ENCODE results near the gene TOMM6.
A peak's percentile ranks its signal among the peaks of the same experiment; 100 is the strongest.

Gene TOMM6

GRCh38 chr6:41785689-41786450, 1.6 kb upstream of the TOMM6 start:
- peak overlapping the region in 1 of 2 donors; percentile 98 for H3K27ac ChIP-seq (ENCODE audit: low read depth in 2 of 2, low read length in 2 of 2)
- H3K27me3 ChIP-seq (ENCODE audit: control insufficient read depth in 2 of 2, insufficient read depth in 2 of 2, low read length in 2 of 2): no peaks in the 10 kb centered on the region
- H3K4me1 ChIP-seq (ENCODE audit: control insufficient read depth in 2 of 2, insufficient read depth in 2 of 2, low read length in 2 of 2): peaks cover 12 to 21% of the 10 kb centered on the region in 2 donors
- H3K9ac ChIP-seq (ENCODE audit: low read depth in 1 of 2, low read length in 2 of 2): peak overlapping the region; percentile 19 to 72
- no peaks in the 10 kb centered on the region for H3K9me3 ChIP-seq (ENCODE audit: control insufficient read depth in 2 of 2, low read length in 2 of 2)
- peak overlapping the region; percentile 46 to 82 for H3K4me3 ChIP-seq (ENCODE audit: low read length in 2 of 2)
- H3K36me3 ChIP-seq (ENCODE audit: control insufficient read depth in 2 of 2, insufficient read depth in 2 of 2, low read length in 2 of 2): peaks cover 15 to 22% of the 10 kb centered on the region in 2 donors

- H3K9me3 ChIP-seq (ENCODE audit: control insufficient read depth in 2 of 2, low read length in 2 of 2): no peaks in the 10 kb centered on the region
- no peaks in the 10 kb centered on the region for H3K27me3 ChIP-seq (ENCODE audit: control insufficient read depth in 2 of 2, insufficient read depth in 2 of 2, low read length in 2 of 2)
- H3K4me1 ChIP-seq (ENCODE audit: control insufficient read depth in 2 of 2, insufficient read depth in 2 of 2, low read length in 2 of 2): peaks cover 6 to 13% of the 10 kb centered on the region in 2 donors
- peak overlapping the region; percentile 96 to 98 for H3K27ac ChIP-seq (ENCODE audit: low read depth in 2 of 2, low read length in 2 of 2)
- peak overlapping the region; percentile 82 to 97 for H3K4me3 ChIP-seq (ENCODE audit: low read length in 2 of 2)
- peaks cover 20 to 22% of the 10 kb centered on the region in 2 donors for H3K36me3 ChIP-seq (ENCODE audit: control insufficient read depth in 2 of 2, insufficient read depth in 2 of 2, low read length in 2 of 2)
- H3K9ac ChIP-seq (ENCODE audit: low read depth in 1 of 2, low read length in 2 of 2): peak overlapping the region; percentile 72 to 95
Observed at GRCh38 chr6:41786451-41787218, 859 bp upstream of the TOMM6 start.

- Histone ChIP-seq H3K9ac (ENCODE audit: low read depth in 1 of 2, low read length in 2 of 2) (no peak overlapping the region), H3K27ac (ENCODE audit: low read depth in 2 of 2, low read length in 2 of 2) (no peak overlapping the region), H3K27me3 (ENCODE audit: control insufficient read depth in 2 of 2, insufficient read depth in 2 of 2, low read length in 2 of 2) (no peaks in the 10 kb centered on the region), H3K4me1 (ENCODE audit: control insufficient read depth in 2 of 2, insufficient read depth in 2 of 2, low read length in 2 of 2) (peaks cover 5 to 11% of the 10 kb centered on the region in 2 donors), H3K4me3 (ENCODE audit: low read length in 2 of 2) (no peak overlapping the region), H3K9me3 (ENCODE audit: control insufficient read depth in 2 of 2, low read length in 2 of 2) (no peaks in the 10 kb centered on the region), H3K36me3 (ENCODE audit: control insufficient read depth in 2 of 2, insufficient read depth in 2 of 2, low read length in 2 of 2) (peaks cover 24 to 28% of the 10 kb centered on the region in 2 donors)
Observed at GRCh38 chr6:41789390-41789724, 1.9 kb downstream of the TOMM6 start.

GRCh38 chr6:41790045-41790444, 2.6 kb downstream of the TOMM6 start:
- Histone ChIP-seq H3K9me3 (ENCODE audit: control insufficient read depth in 2 of 2, low read length in 2 of 2) (no peaks in the 10 kb centered on the region), H3K4me1 (ENCODE audit: control insufficient read depth in 2 of 2, insufficient read depth in 2 of 2, low read length in 2 of 2) (peaks cover 5 to 11% of the 10 kb centered on the region in 2 donors), H3K27ac (ENCODE audit: low read depth in 2 of 2, low read length in 2 of 2) (no peak overlapping the region), H3K36me3 (ENCODE audit: control insufficient read depth in 2 of 2, insufficient read depth in 2 of 2, low read length in 2 of 2) (peaks cover 26% of the 10 kb centered on the region in 2 donors), H3K4me3 (ENCODE audit: low read length in 2 of 2) (no peak overlapping the region), H3K9ac (ENCODE audit: low read depth in 1 of 2, low read length in 2 of 2) (no peak overlapping the region), H3K27me3 (ENCODE audit: control insufficient read depth in 2 of 2, insufficient read depth in 2 of 2, low read length in 2 of 2) (no peaks in the 10 kb centered on the region)

GRCh38 chr6:41791305-41791704, 3.8 kb downstream of the TOMM6 start:
- Histone ChIP-seq H3K27ac (ENCODE audit: low read depth in 2 of 2, low read length in 2 of 2) (no peak overlapping the region), H3K27me3 (ENCODE audit: control insufficient read depth in 2 of 2, insufficient read depth in 2 of 2, low read length in 2 of 2) (no peaks in the 10 kb centered on the region), H3K4me3 (ENCODE audit: low read length in 2 of 2) (no peak overlapping the region), H3K9me3 (ENCODE audit: control insufficient read depth in 2 of 2, low read length in 2 of 2) (no peaks in the 10 kb centered on the region), H3K9ac (ENCODE audit: low read depth in 1 of 2, low read length in 2 of 2) (no peak overlapping the region), H3K4me1 (ENCODE audit: control insufficient read depth in 2 of 2, insufficient read depth in 2 of 2, low read length in 2 of 2) (peaks cover 0 to 3% of the 10 kb centered on the region in 2 donors), H3K36me3 (ENCODE audit: control insufficient read depth in 2 of 2, insufficient read depth in 2 of 2, low read length in 2 of 2) (peaks cover 26 to 28% of the 10 kb centered on the region in 2 donors)

GRCh38 chr6:41791984-41792383, 4.5 kb downstream of the TOMM6 start:
- Histone ChIP-seq H3K9me3 (ENCODE audit: control insufficient read depth in 2 of 2, low read length in 2 of 2) (no peaks in the 10 kb centered on the region), H3K27me3 (ENCODE audit: control insufficient read depth in 2 of 2, insufficient read depth in 2 of 2, low read length in 2 of 2) (no peaks in the 10 kb centered on the region), H3K9ac (ENCODE audit: low read depth in 1 of 2, low read length in 2 of 2) (no peak overlapping the region), H3K36me3 (ENCODE audit: control insufficient read depth in 2 of 2, insufficient read depth in 2 of 2, low read length in 2 of 2) (peaks cover 26 to 28% of the 10 kb centered on the region in 2 donors), H3K4me3 (ENCODE audit: low read length in 2 of 2) (no peak overlapping the region), H3K4me1 (ENCODE audit: control insufficient read depth in 2 of 2, insufficient read depth in 2 of 2, low read length in 2 of 2) (peaks cover 0 to 3% of the 10 kb centered on the region in 2 donors), H3K27ac (ENCODE audit: low read depth in 2 of 2, low read length in 2 of 2) (no peak overlapping the region)

GRCh38 chr6:41796474-41796873, 9.0 kb downstream of the TOMM6 start:
- Histone ChIP-seq H3K36me3 (ENCODE audit: control insufficient read depth in 2 of 2, insufficient read depth in 2 of 2, low read length in 2 of 2) (peaks cover 9 to 21% of the 10 kb centered on the region in 2 donors), H3K27me3 (ENCODE audit: control insufficient read depth in 2 of 2, insufficient read depth in 2 of 2, low read length in 2 of 2) (no peaks in the 10 kb centered on the region), H3K9ac (ENCODE audit: low read depth in 1 of 2, low read length in 2 of 2) (no peak overlapping the region), H3K9me3 (ENCODE audit: control insufficient read depth in 2 of 2, low read length in 2 of 2) (no peaks in the 10 kb centered on the region), H3K4me3 (ENCODE audit: low read length in 2 of 2) (no peak overlapping the region), H3K27ac (ENCODE audit: low read depth in 2 of 2, low read length in 2 of 2) (no peak overlapping the region), H3K4me1 (ENCODE audit: control insufficient read depth in 2 of 2, insufficient read depth in 2 of 2, low read length in 2 of 2) (no peaks in the 10 kb centered on the region)

GRCh38 chr6:41798901-41799558, 11.5 kb downstream of the TOMM6 start:
- Histone ChIP-seq H3K27ac (ENCODE audit: low read depth in 2 of 2, low read length in 2 of 2) (no peak overlapping the region), H3K9me3 (ENCODE audit: control insufficient read depth in 2 of 2, low read length in 2 of 2) (no peaks in the 10 kb centered on the region), H3K9ac (ENCODE audit: low read depth in 1 of 2, low read length in 2 of 2) (no peak overlapping the region), H3K4me3 (ENCODE audit: low read length in 2 of 2) (no peak overlapping the region), H3K4me1 (ENCODE audit: control insufficient read depth in 2 of 2, insufficient read depth in 2 of 2, low read length in 2 of 2) (no peaks in the 10 kb centered on the region), H3K27me3 (ENCODE audit: control insufficient read depth in 2 of 2, insufficient read depth in 2 of 2, low read length in 2 of 2) (no peaks in the 10 kb centered on the region), H3K36me3 (ENCODE audit: control insufficient read depth in 2 of 2, insufficient read depth in 2 of 2, low read length in 2 of 2) (peaks cover 3 to 14% of the 10 kb centered on the region in 2 donors)

- Histone ChIP-seq H3K9ac (ENCODE audit: low read depth in 1 of 2, low read length in 2 of 2) (no peak overlapping the region), H3K4me3 (ENCODE audit: low read length in 2 of 2) (no peak overlapping the region), H3K27me3 (ENCODE audit: control insufficient read depth in 2 of 2, insufficient read depth in 2 of 2, low read length in 2 of 2) (no peaks in the 10 kb centered on the region), H3K9me3 (ENCODE audit: control insufficient read depth in 2 of 2, low read length in 2 of 2) (no peaks in the 10 kb centered on the region), H3K27ac (ENCODE audit: low read depth in 2 of 2, low read length in 2 of 2) (no peak overlapping the region), H3K36me3 (ENCODE audit: control insufficient read depth in 2 of 2, insufficient read depth in 2 of 2, low read length in 2 of 2) (peaks cover 3 to 14% of the 10 kb centered on the region in 2 donors), H3K4me1 (ENCODE audit: control insufficient read depth in 2 of 2, insufficient read depth in 2 of 2, low read length in 2 of 2) (no peaks in the 10 kb centered on the region)
Observed at GRCh38 chr6:41799559-41799911, 12.0 kb downstream of the TOMM6 start.

- Histone ChIP-seq H3K9ac (ENCODE audit: low read depth in 1 of 2, low read length in 2 of 2) (no peak overlapping the region), H3K4me3 (ENCODE audit: low read length in 2 of 2) (no peak overlapping the region), H3K4me1 (ENCODE audit: control insufficient read depth in 2 of 2, insufficient read depth in 2 of 2, low read length in 2 of 2) (no peaks in the 10 kb centered on the region), H3K27me3 (ENCODE audit: control insufficient read depth in 2 of 2, insufficient read depth in 2 of 2, low read length in 2 of 2) (no peaks in the 10 kb centered on the region), H3K9me3 (ENCODE audit: control insufficient read depth in 2 of 2, low read length in 2 of 2) (no peaks in the 10 kb centered on the region), H3K36me3 (ENCODE audit: control insufficient read depth in 2 of 2, insufficient read depth in 2 of 2, low read length in 2 of 2) (peaks cover 4 to 17% of the 10 kb centered on the region in 2 donors), H3K27ac (ENCODE audit: low read depth in 2 of 2, low read length in 2 of 2) (no peak overlapping the region)
Observed at GRCh38 chr6:41801380-41801779, 13.9 kb downstream of the TOMM6 start.
